ENCODE data around the gene PXDN.

- TF ChIP-seq ZNF274 (IDR thresholded peaks at IDR 0.05; ENCODE audit: low read depth, low read length), result no peak
- no peak for TF ChIP-seq YY1 (IDR thresholded peaks at IDR 0.05; ENCODE audit: insufficient read depth, insufficient read length)
These were observed 158.7 kb downstream of the PXDN start for GRCh38 chr2:1585635-1586034.

Data from NT2/D1 (cell line).